Activated CD4-positive, alpha-beta T cell treated with anti-CD3 and anti-CD28 coated beads, Interleukin-2, amount 50 U/mL, for 4 hours (primary cell): ENCODE results near the gene SLC12A3.

Experiments
- DNase-seq, 2 experiments: peaks; one replicate each; pipeline ENCODE4 v3.0.0-alpha.2; 2020

SLC12A3 gene, protein sequence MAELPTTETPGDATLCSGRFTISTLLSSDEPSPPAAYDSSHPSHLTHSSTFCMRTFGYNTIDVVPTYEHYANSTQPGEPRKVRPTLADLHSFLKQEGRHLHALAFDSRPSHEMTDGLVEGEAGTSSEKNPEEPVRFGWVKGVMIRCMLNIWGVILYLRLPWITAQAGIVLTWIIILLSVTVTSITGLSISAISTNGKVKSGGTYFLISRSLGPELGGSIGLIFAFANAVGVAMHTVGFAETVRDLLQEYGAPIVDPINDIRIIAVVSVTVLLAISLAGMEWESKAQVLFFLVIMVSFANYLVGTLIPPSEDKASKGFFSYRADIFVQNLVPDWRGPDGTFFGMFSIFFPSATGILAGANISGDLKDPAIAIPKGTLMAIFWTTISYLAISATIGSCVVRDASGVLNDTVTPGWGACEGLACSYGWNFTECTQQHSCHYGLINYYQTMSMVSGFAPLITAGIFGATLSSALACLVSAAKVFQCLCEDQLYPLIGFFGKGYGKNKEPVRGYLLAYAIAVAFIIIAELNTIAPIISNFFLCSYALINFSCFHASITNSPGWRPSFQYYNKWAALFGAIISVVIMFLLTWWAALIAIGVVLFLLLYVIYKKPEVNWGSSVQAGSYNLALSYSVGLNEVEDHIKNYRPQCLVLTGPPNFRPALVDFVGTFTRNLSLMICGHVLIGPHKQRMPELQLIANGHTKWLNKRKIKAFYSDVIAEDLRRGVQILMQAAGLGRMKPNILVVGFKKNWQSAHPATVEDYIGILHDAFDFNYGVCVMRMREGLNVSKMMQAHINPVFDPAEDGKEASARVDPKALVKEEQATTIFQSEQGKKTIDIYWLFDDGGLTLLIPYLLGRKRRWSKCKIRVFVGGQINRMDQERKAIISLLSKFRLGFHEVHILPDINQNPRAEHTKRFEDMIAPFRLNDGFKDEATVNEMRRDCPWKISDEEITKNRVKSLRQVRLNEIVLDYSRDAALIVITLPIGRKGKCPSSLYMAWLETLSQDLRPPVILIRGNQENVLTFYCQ

DNA sequence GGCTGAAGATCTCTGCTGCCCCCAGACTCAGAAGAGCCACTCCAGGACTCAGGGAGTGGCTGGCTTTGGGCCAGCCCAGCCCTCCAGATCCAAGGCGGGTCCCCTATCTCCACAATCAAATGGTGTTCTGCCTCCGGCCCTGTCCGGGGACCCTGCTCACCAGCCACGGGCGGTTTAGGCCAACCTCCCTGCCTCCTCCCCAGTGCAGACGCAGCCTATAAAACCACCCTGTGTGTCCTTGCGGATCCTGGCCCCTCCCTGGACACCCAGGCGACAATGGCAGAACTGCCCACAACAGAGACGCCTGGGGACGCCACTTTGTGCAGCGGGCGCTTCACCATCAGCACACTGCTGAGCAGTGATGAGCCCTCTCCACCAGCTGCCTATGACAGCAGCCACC is at the start of gene SLC12A3:
TSS of gene SLC12A3 (plus strand) at position 248 of the 400 bp plus-strand sequence. CDS start at position 277, 29 bp downstream.
- no peak for DNase-seq

DNA sequence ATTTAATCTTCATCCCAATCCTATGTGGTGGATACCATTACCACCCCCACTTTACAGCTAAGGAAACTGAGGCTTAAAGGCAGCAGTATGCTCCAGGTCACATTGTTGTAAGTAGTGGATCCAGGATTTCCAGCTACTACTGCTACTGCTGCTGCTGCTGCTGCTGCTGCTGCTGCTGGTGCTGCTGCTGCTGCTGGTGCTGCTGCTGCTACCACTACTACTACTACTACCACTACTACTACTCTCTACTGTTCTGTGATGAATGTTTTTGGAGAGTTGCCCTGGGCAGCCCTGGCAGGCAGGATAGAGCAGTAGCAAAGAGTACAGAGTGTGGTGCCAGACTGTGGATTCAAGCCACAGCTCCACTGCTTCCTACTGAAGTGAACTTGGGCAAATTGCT is 49.3 kb upstream of the SLC12A3 start:
- no peak for DNase-seq

DNA sequence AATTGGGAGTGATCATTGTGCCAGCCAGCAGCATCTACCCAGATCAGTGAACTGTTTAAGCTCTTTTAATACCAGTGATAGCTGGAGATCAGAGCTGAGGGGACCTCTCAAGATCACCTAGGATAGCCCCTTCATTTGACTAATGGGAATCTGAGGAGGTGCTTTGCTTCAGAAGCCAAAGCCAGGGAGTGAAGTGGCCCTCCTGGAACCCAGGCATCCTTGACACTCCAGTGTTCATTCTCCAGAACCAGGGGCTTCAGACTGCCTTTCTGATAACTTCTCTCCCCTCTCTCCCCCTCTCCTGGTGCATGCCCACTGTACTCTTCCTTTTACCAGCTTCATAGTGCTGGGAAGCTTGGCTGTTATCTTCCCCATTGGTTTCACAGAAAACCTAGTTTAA is 48.0 kb upstream of the SLC12A3 start:
- no peak for DNase-seq

DNA sequence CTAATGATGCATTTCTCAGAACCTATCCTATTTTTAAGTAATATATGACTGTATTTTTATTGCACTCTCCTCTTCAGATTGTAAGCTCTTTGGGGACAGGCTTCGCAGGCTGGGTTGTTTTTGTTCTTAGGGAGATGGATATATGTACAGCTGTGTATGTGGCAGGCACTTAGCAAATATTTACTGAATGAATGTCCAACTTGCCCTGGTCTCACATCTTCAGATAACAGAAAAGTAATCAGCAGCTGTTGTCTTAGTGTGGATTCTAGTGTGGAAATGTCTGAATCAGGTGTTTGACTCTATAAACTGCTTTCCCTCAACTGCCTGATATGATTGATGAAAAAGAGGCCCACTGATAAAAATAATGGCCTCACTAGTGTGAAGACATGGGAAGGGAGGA is 47.1 kb upstream of the SLC12A3 start:
- no peak for DNase-seq

DNA sequence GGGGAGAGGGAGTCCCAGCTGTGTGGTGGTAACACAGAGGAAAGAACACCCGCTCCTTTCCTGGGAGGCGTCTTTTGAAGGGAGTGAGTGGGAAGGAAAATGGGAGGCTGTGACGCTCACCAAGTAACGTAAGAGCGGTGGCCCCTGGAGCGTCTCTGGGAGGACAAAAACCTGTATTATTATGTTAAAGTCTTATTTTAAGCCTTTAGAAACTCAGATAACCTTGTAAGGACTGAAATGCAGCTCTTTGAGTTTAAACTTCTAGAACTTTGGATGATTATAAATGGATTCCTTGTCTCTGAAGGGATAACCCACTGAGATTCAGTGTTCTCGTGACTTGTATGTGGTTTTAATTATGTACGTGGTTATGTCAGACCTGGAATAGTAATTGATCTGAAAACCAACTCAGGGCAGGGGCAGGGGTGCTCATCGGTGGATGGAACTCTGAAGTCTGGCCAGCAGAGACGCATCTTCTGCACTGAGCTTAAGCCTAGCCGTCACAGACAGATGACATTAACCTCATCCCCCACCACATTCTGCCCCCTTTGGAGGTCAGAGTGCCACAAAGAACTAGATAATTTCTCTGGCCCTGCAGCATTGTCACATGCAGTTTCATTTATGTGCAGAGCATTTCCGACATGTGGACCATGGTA is 41.8 kb upstream of the SLC12A3 start:
- no peak for DNase-seq

DNA sequence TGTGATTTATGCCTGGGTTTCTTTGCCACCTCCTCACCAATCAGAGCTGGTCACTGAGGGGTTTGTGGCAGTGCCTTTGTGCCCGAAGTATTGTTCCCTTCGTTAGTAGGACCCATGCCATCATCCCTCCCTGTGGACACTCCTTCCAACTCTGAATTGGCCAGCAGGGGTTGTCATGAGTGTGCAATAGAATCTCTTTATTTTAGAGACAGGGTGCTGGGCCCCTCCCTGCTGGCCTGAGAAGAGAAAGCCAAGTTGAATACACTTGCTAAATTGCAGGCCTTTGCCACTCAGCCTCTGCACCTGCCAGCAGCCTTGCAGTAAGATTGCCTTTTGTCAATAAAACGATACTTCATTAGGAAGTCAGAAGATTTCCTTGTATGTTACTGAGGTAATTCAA is 40.7 kb upstream of the SLC12A3 start:
- DNase-seq, result no peak

DNA sequence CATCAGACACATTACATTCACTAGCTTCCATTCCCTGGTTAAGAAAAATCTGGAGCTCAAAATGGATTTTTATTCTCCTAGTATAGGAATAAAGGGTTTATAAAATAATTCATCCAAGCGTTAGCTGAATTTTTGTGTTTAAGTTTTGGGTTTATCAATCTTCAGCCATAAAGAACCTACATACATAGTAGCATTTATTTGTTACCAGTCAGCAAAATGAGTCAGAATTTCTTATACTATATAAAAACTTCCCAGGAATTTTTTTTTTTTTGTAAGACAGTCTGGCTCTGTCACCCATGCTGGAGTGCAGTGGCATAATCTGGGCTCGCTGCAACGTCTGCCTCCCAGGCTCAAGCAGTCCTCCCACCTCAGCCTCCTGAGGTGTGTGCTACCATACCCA is 40.2 kb upstream of the SLC12A3 start:
- no peak for DNase-seq

DNA sequence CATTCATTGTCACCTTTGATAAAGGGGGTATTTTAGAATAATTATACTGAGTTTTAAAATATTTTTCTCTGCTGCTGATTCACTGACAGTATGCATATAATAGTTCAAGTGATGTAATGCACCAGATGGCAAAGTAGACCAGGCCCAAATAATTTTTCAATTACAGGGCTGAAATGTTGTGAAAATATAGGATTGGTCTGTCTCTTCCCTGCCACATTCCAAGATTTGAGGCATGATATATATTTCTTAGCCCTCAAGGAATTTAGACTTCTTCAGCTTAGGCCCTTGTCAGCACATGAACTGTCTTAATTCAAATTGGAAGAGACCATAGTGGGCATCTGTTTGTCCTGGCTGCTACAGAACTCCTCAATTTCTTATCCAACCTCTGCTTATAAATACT is 39.2 kb upstream of the SLC12A3 start:
- DNase-seq, result no peak

DNA sequence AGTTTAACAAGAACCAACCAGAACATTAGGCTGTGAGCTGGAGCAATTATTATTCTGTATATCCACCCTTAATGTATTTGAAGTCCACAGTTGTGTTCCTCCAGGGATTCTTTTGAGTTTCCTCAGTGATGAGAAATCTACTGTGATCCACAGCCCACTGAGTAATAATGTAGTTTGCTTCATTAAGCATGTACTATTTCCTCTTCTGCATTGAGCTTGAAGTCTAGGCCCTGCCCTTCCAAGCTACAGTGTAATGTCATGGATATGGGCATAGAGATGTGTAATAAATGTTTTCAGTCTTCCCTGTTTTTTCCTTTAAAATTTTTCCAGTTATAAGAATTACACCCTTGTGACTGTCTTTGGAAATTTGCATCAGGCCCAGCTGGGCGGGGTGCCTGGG is 36.4 kb upstream of the SLC12A3 start:
- no peak for DNase-seq

DNA sequence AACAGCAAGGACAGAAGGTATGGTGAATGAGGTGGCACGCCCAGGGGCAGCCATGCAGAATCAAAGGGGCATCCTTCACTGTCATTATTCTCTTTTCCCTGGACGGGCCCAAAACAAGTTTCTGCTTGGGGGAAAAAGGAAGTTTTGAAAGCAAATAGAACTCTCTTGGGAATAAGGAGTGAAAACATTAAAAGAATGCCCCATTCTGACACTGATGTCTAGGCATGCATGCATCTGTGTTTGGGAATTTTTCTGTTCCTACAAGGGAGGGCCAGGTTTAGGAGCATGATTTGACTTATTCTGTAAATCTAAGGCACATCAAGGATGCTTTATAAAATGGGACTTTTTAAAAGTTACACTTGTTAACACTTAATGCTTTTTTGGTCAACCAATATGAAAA is 34.3 kb upstream of the SLC12A3 start:
- DNase-seq, result no peak

DNA sequence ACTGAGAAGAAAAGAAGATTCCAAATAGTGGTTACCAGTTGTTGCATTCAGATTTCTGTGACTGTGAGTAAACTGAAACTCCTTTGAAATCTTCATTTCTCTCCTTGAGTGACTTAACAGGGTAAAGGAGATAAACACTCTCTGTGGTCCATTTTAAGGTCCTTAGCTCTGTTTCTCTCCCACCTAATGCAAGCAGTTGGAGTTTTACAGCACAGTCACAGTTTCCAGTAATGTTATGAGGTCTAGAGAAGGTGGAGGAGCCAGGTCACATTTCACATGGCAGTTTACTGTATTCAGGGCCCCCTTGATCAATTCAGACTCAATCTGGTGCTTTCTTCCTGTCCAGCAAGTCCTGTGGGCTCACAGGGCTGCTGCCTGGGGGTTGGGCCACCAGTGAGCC is 32.2 kb upstream of the SLC12A3 start:
- no peak for DNase-seq

DNA sequence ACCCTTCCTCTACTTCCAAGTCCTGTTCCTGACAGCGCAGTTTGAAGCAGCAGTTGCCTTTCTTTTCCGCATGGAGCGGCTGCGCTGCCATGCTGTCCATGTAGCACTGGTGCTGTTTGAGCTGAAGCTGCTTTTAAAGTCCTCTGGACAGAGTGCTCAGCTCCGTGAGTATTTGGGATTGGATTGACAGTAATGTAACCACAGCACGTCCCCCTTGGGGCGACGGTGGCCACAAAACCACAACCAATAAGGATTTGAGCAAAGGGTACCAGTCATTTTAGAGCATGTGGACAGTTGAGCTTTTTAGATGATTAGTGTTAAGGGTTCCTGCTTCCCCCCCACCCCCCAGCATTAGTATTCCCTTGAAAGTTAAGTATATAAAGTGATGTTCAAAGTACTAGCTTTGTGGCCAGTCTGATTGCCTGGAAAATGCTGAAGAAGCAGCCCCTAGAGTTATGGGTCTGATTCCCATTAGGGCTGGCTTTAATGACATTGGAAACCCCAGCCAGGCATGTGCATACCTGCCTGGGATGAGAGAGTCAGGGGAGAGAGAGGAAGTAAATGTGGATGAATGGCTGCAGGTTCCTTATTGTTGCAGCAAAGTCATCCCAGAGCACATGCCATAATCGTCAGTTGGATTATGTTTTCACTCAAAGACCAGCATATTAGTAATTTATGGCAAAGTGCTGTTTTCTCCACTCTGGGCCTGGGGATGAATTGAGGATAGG is 31.6 kb upstream of the SLC12A3 start:
- no peak for DNase-seq

DNA sequence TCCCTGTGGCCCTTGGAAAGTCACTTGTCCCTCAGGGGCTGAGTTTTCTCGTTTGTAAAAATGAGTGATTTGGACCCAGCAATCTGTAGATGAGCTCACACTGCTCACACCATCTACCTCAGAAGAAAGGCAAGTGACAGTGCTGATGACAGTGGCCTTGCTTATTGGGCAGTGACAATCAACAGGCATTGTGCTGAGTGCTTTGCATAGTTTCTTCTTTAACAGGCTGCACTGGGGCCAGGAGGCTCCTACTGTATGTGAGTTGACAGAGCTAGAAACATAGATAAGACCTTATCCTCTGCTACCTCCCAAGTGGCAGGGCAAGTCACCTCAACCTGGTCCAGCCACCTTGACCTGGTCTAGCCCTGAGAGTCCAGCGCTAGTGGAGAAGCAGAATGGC is 29.7 kb upstream of the SLC12A3 start:
- no peak for DNase-seq

DNA sequence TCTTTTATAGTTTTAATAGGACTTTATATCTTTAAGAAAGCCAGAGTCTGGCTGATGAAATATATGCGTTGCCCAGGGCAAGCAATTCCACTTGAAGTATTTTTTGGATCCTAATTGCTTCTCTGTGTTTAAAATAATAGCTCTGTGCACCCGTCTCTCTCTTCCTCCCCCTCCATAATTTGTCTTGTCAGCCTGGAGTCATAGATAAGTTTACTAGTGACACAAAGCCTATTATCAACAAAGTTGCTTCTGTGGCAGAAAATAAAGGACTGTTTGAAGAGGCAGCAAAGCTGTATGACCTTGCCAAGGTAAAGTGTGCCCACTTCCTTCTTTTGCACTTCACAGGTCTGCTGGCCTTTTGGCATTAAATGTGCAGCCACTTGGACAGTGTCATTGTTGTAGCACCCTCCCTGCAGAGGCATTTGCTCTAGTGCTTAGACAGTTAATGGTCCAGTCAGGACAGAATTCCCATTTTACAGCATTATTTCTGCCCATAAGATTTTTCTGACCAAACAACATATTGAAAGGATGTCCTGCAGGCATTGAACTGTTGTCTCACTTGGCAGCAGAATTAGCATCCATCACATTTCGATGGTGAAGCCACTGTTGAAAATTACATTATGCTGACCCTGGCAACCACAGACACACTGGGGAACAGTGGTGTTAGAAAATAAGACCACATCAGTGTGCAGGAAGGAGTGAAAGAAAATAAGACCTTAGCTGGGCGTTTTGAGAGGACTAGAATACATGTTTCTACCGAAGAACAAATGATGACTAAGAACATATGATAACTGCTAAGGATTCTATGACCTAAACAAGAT is 28.4 kb upstream of the SLC12A3 start:
- no peak for DNase-seq

DNA sequence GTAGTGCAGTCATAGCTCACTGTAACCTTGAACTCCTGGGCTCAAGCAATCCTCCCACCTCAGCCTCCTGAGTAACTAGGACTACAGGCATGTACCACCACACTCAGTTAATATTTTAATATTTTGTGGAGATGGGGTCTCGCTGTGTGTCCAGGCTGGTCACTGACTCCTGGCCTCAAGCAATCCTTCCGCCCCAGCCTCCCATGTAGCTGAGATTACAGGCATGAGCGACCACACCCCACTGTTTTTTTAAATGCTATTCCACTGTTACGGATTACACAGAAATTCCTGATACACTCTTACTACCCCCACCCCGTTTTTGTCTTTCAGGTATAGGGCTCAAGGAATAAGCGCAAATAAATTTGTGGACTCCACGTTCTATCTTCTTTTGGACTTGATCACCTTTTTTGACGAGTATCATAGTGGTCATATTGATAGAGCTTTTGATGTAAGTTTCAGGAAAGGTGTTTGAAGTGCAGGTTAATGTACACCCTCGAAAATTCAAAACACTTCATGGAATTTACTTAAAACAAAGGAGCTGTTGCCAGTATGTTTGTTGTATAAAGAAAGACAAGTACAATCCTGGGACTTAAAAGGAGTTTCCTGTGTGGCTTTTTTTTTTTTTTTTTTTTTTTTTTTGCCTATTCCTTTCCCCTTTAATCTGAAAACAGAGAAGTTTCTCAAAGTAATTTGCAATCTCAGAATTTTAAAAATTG is 26.2 kb upstream of the SLC12A3 start:
- DNase-seq, result no peak

DNA sequence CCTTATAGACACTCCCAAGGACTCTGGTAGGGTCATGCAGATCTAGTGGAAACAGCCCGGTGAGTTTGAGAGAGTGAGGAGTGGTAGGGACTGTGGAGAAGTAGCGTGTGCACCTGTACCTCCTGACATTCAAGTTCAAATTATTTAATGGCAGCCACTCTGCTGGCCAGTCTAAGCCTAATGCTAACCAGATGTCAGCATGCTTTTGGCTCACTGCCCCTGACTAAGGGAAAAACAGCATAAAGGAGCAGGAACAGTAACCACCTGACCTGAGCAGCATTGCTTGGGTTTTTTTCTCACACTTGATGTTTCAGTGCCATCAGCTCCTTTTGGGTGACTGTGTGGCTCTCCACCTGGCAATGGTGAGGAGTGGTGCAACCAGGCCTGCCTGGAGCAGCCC is 23.8 kb upstream of the SLC12A3 start:
- no peak for DNase-seq

DNA sequence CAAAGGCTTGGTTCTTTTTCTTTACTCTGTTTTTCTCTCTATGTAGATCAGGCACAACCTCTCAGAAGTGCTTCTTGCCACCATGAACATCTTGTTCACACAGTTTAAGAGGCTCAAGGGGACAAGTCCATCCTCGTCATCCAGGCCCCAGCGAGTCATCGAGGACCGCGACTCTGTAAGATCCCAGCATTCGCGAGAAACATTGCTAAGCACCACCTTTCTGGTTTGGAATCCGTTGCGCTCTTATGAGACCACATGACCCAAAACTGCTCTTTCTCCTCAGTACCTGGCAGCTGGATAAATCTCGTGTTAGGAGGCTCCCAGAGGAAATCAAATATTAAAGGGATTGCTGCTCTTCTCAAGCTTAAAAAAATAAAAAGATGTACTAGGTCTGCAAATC is 23.3 kb upstream of the SLC12A3 start:
- DNase-seq, result no peak

DNA sequence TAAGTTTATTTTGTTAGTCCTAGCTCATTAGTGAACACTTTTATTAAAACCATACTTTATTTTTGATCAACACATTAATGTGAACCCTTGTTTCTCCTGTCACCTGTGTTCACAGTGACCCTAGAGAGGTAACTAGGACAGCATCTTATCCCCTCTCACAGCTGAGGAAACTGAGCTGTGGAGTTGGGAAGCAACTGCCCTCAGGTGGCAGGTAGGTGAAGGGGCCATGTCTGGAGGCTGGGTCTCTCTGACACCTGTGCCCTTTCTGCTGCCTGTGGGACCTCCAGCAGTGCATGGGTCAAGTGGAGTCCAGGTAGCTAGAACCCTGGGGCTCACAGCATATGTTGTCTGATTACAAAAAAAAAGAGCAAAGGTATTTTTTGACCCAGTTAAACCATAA is 22.9 kb upstream of the SLC12A3 start:
- no peak for DNase-seq

DNA sequence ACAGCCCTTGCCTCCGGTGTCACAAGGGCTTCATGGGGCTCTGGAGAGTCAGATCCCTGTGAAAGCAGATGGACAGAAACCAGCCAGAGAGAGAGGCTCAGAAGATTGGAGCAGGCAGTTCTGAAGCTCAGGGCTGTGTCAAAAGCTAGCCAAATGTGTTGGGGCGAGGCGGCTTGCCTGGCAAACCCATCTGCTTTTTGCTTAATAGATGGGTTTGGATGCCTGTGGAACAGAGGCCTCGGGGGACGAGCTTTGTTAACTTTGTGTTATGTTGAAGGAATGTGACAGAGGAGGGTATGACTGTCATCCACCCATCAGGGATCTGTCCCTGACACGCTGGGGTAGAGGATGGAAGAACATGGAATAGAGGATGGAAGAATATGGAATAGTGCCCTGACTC is 21.0 kb upstream of the SLC12A3 start:
- DNase-seq, result no peak

DNA sequence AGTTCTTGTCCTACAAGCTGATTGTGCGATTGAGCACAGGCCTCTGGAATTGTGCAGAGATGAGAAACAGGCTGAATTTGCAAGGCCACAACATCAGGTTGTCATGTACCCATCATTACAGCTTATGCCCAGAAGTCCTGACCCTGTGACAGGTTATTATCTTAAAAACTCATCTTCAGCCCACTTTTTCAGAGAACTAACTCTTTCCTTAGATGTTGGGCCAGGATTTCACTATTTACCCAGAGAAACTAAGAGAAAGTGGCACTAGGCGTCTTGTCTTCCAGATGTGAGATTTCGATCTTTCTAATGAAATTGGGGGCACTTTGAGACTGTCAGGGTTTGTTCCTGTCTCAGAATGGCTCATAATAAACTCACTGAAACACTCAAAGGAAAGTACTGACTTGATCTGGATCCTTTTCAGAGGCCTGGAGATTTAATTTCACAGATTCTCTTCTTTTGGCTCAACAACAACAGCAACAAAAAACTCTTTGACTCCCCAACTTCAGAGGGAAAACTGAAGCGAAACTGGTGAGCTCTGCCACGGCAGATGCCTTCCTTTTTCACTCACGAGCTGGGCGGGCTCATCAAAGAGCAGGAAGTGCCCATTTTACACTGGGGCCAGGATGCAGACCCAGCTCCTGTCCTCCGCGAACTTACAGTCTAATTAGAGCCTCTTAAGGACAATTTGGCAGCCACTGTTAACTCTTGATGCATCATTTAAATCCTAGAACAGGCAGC is 17.7 kb upstream of the SLC12A3 start:
- no peak for DNase-seq
